ENCODE results near the gene ZNF608. TPM values are rescaled to one million over a fixed set of nuclear protein-coding genes. Genes with fewer than 3 reads are reported as not detected.

ZNF608 gene
- total and polyA plus RNA-seq, 8 donors: 5.5 to 386 (median 22.9) TPM

DNA sequence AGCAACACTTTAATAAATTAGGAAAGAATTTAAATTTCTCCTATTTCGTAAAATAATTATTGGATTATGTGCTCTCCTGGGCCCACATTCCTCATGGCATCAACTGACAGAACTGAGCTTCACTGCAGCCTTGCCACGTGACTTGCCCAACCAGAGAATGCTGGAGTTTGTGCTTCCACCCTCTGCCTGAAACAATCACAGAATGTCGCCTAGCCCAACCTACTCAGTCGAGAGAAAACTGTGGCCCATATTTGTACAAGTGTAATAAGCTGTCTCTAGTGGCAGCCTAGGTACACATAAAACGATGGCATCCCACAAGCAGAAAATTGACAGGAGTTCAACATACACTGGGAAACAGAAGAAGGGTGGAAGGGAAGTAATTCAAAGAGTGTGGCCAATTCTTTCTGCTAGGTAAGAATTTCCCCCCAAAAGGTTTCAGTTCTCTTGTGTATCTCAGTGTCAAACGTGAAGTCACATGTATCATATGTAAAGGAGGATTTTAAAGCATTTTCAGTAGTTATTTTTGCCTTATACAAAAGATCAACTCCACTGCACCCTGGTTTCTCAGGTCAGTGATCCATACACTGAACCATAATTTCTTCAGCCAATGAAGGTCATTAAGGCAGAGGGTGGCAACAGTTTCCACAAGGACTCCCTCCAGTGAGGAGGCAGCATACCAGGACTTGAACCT lies 41.7 kb downstream of the ZNF608 start:
- DNase-seq: peak in 1 of 2 donors; percentile 49
- WGBS, 5 donors: 48 to 64% (median 51%) methylated on average over 6 of the region's 6 CpGs
- Histone ChIP-seq H3K27me3 (no peaks in the 10 kb centered on the region), H3K4me3 (no peak overlapping the region), H3K27ac (no peak overlapping the region), H3K4me1 (peaks cover 30 to 88% (median 67%) of the 10 kb centered on the region in 4 donors), H3K36me3 (peaks cover 0 to 4% (median 0%) of the 10 kb centered on the region in 4 donors), H3K9me3 (no peaks in the 10 kb centered on the region)
- no peak for TF ChIP-seq EP300 (IDR thresholded peaks at IDR 0.05)
- no peak for TF ChIP-seq POLR2A (IDR thresholded peaks at IDR 0.05)
- TF ChIP-seq POLR2AphosphoS5 (IDR thresholded peaks at IDR 0.05): no peak
- no peak for TF ChIP-seq CTCF (IDR thresholded peaks at IDR 0.05)
- intact Hi-C loops (cut with DNase I; ENCODE audit: low total_unique reads): no loop called here

DNA sequence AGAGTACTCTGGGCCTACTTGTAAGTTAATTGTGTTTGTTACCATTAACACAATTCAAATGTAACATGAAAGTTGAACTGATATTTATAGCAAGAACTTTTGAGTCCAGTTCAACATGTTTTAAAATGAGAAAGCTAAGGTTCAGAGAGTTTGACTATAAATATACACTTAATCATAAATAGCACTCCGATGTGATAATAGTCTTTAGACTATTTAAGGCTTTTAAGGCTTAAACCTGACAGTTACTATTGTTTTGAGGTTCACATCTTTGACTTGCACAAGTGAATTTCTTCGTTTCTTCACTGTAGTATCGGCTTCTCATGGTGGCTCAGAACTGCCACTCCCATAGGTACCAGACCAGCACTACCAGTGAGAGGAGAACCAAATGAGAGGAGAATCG lies 42.4 kb downstream of the ZNF608 start:
- Histone ChIP-seq H3K9me3 (no peaks in the 10 kb centered on the region), H3K36me3 (peaks cover 0 to 4% (median 0%) of the 10 kb centered on the region in 4 donors), H3K4me1 (peaks cover 30 to 95% (median 71%) of the 10 kb centered on the region in 4 donors), H3K27ac (no peak overlapping the region), H3K27me3 (no peaks in the 10 kb centered on the region), H3K4me3 (no peak overlapping the region)
- TF ChIP-seq POLR2AphosphoS5 (IDR thresholded peaks at IDR 0.05): no peak
- no peak for TF ChIP-seq EP300 (IDR thresholded peaks at IDR 0.05)
- TF ChIP-seq CTCF (IDR thresholded peaks at IDR 0.05): no peak
- TF ChIP-seq POLR2A (IDR thresholded peaks at IDR 0.05): no peak
- intact Hi-C loops (cut with DNase I; ENCODE audit: low total_unique reads): no loop called here
- no peak for DNase-seq
- 84 to 92% (median 90%) methylated on average over 4 of the region's 4 CpGs for WGBS, 5 donors

DNA sequence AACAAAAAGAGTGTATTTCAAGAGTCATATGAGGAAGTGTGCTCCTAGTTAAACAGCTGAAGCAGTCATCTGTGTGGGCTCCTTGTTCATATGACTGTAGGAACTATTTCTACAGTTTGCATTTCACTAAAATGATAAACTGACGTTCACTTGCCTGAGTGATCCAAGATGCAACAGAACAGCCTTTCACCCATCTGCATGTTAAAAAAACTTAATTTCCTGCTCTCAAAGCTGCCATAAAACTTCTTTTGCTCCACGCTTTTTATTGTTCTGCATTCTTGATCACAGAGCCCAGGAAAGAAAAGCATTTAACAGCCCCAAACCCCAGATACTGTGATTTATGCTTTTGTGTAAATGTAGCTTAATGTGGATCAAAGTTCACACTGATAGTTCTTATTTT lies 43.9 kb downstream of the ZNF608 start:
- H3K27ac ChIP-seq: peak overlapping the region in 1 of 5 donors; percentile 27
- H3K9me3 ChIP-seq: no peaks in the 10 kb centered on the region
- intact Hi-C loops (cut with DNase I; ENCODE audit: low total_unique reads): no loop called here
- TF ChIP-seq EP300 (IDR thresholded peaks at IDR 0.05): no peak
- no peak for TF ChIP-seq CTCF (IDR thresholded peaks at IDR 0.05)
- no peak for TF ChIP-seq POLR2AphosphoS5 (IDR thresholded peaks at IDR 0.05)
- no peak for TF ChIP-seq POLR2A (IDR thresholded peaks at IDR 0.05)
- 19 to 36% (median 24%) methylated on average over 2 of the region's 2 CpGs for WGBS, 5 donors
- DNase-seq: peak in 1 of 2 donors; percentile 47
- no peaks in the 10 kb centered on the region for H3K27me3 ChIP-seq
- H3K36me3 ChIP-seq: peaks cover 0 to 4% (median 0%) of the 10 kb centered on the region in 4 donors
- peaks cover 37 to 96% (median 76%) of the 10 kb centered on the region in 4 donors for H3K4me1 ChIP-seq
- no peak overlapping the region for H3K4me3 ChIP-seq

DNA sequence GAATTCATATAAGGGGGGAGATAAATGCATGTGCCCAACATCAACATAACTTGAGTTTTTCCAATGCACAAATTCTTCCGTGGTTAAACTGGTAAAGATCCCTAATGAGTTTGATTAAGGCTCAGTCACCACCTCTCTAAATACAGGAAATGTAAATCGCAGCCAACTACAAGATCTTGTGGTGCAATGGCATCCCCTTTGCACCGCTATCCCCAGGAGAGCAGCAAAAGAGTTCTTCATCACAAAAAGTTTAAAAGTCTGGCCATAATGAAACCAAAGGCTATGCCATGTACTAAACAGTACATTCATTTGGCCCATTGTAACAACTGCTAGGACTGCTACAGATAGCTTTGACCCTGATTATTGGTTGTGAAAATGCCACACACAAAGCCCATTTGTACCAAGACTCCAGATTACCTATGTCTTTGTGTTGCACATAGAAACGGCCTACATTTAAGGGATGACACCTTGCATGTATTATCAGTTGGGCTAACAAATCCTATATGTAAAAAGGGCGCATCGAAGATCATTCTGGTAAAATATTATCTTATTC lies 44.5 kb downstream of the ZNF608 start:
- WGBS, 5 donors: 68 to 71% (median 70%) methylated on average over 6 of the region's 6 CpGs
- no peak for DNase-seq
- Histone ChIP-seq H3K9me3 (no peaks in the 10 kb centered on the region), H3K4me3 (no peak overlapping the region), H3K27me3 (no peaks in the 10 kb centered on the region), H3K27ac (no peak overlapping the region), H3K4me1 (peaks cover 32 to 96% (median 76%) of the 10 kb centered on the region in 4 donors), H3K36me3 (peaks cover 0 to 4% (median 0%) of the 10 kb centered on the region in 4 donors)
- no peak for TF ChIP-seq POLR2AphosphoS5 (IDR thresholded peaks at IDR 0.05)
- no peak for TF ChIP-seq POLR2A (IDR thresholded peaks at IDR 0.05)
- TF ChIP-seq CTCF (IDR thresholded peaks at IDR 0.05): no peak
- no peak for TF ChIP-seq EP300 (IDR thresholded peaks at IDR 0.05)
- intact Hi-C loops (cut with DNase I; ENCODE audit: low total_unique reads): no loop called here
